Measurements from ENCODE around the gene ECE1. TPM values are rescaled to one million over a fixed set of nuclear protein-coding genes. Genes with fewer than 3 reads are reported as not detected.

The ECE1 gene
- polyA plus RNA-seq, 3 donors: 10.6 to 42.4 (median 23.3) TPM

GRCh38 chr1:21312407-21312992, 22.2 kb upstream of the ECE1 start:
- intact Hi-C loops (cut with micrococcal nuclease): no loop called here
- no peaks in the 10 kb centered on the region for H3K79me2 ChIP-seq (ENCODE audit: insufficient read depth, low read length)
- Mint-ChIP-seq H3K4me3 (no peak overlapping the region), H3K36me3 (peaks cover 13 to 15% of the 10 kb centered on the region in 2 donors), H3K27ac (no peak overlapping the region), H3K4me1 (peaks cover 26% of the 10 kb centered on the region), H3K27me3 (ENCODE audit: low read depth in 3 of 3) (peaks cover 17 to 49% (median 29%) of the 10 kb centered on the region in 3 donors), H3K9me3 (peaks cover 0 to 12% (median 6%) of the 10 kb centered on the region in 7 donors)
- whole genome bisulfite sequencing (ENCODE audit: insufficient coverage): no CpG with 5 or more reads among the region's 4 CpGs
- no peak overlapping the region for H3K4me2 ChIP-seq (replicated peaks; ENCODE audit: extremely low read depth, low read length, poor library complexity, severe bottlenecking)
- no peak for TF ChIP-seq CTCF (IDR thresholded peaks at IDR 0.05)
- H3K4me1 ChIP-seq (ENCODE audit: control insufficient read depth in 1 of 2, insufficient read depth in 2 of 2, low read length in 2 of 2): peaks cover 6 to 7% of the 10 kb centered on the region in 2 donors
- no peak overlapping the region for H2AFZ ChIP-seq (ENCODE audit: insufficient read depth, low read depth, low read length, poor library complexity, severe bottlenecking)
- peaks cover 0 to 7% of the 10 kb centered on the region in 2 donors for H3K27me3 ChIP-seq (ENCODE audit: control insufficient read depth in 2 of 2, insufficient read depth in 2 of 2, low read length in 2 of 2)
- no peak overlapping the region for H3K4me3 ChIP-seq (replicated peaks in 1 of 3; ENCODE audit: low read depth in 2 of 3, low read length in 3 of 3)
- DNase-seq: no peak
- no peaks in the 10 kb centered on the region for H4K20me1 ChIP-seq (ENCODE audit: insufficient read depth, low read length)
- H3K36me3 ChIP-seq (replicated peaks in 1 of 2; ENCODE audit: control insufficient read depth in 1 of 2, insufficient read depth in 2 of 2, low read length in 2 of 2): no peaks in the 10 kb centered on the region
- H3K27ac ChIP-seq (ENCODE audit: low read depth in 1 of 2, low read length in 2 of 2): no peak overlapping the region
- no peak overlapping the region for H3K9ac ChIP-seq (ENCODE audit: insufficient read depth, low read length, poor library complexity, severe bottlenecking)
- peaks cover 0 to 5% of the 10 kb centered on the region in 2 donors for H3K9me3 ChIP-seq (replicated peaks in 1 of 2; ENCODE audit: control insufficient read depth in 1 of 2, insufficient read depth in 1 of 2, low read length in 2 of 2)

GRCh38 chr1:21311016-21311415, 20.8 kb upstream of the ECE1 start:
- no peaks in the 10 kb centered on the region for H4K20me1 ChIP-seq (ENCODE audit: insufficient read depth, low read length)
- H3K27me3 Mint-ChIP-seq (ENCODE audit: low read depth in 3 of 3): peaks cover 16 to 60% (median 37%) of the 10 kb centered on the region in 3 donors
- H3K36me3 ChIP-seq (replicated peaks in 1 of 2; ENCODE audit: control insufficient read depth in 1 of 2, insufficient read depth in 2 of 2, low read length in 2 of 2): no peaks in the 10 kb centered on the region
- no peak overlapping the region for H3K4me3 ChIP-seq (replicated peaks in 1 of 3; ENCODE audit: low read depth in 2 of 3, low read length in 3 of 3)
- whole genome bisulfite sequencing (ENCODE audit: insufficient coverage): 100% methylated on average over 2 of the region's 6 CpGs
- peaks cover 14% of the 10 kb centered on the region for H3K4me1 Mint-ChIP-seq
- peak overlapping the region in 1 of 2 donors; percentile 70 for H3K4me3 Mint-ChIP-seq
- H3K27me3 ChIP-seq (ENCODE audit: control insufficient read depth in 2 of 2, insufficient read depth in 2 of 2, low read length in 2 of 2): peaks cover 0 to 9% of the 10 kb centered on the region in 2 donors
- peaks cover 0 to 10% (median 6%) of the 10 kb centered on the region in 7 donors for H3K9me3 Mint-ChIP-seq
- no peak for DNase-seq
- no peak overlapping the region for H3K4me2 ChIP-seq (replicated peaks; ENCODE audit: extremely low read depth, low read length, poor library complexity, severe bottlenecking)
- intact Hi-C loops (cut with micrococcal nuclease): no loop called here
- H3K79me2 ChIP-seq (ENCODE audit: insufficient read depth, low read length): no peaks in the 10 kb centered on the region
- no peak overlapping the region for H2AFZ ChIP-seq (ENCODE audit: insufficient read depth, low read depth, low read length, poor library complexity, severe bottlenecking)
- peaks cover 4 to 7% of the 10 kb centered on the region in 2 donors for H3K36me3 Mint-ChIP-seq
- no peak overlapping the region for H3K27ac ChIP-seq (ENCODE audit: low read depth in 1 of 2, low read length in 2 of 2)
- no peak overlapping the region for H3K27ac Mint-ChIP-seq
- TF ChIP-seq CTCF (IDR thresholded peaks at IDR 0.05): no peak
- H3K4me1 ChIP-seq (ENCODE audit: control insufficient read depth in 1 of 2, insufficient read depth in 2 of 2, low read length in 2 of 2): no peaks in the 10 kb centered on the region
- peaks cover 0 to 5% of the 10 kb centered on the region in 2 donors for H3K9me3 ChIP-seq (replicated peaks in 1 of 2; ENCODE audit: control insufficient read depth in 1 of 2, insufficient read depth in 1 of 2, low read length in 2 of 2)
- no peak overlapping the region for H3K9ac ChIP-seq (ENCODE audit: insufficient read depth, low read length, poor library complexity, severe bottlenecking)
